Neural progenitor cell (in vitro differentiated cells): ENCODE results near the gene FOXK2.
"Not testable (repeated sequence)": the region's sequence is repeated elsewhere in the genome, so short reads cannot be mapped to it uniquely, and the experiment has no call there.

Experiments
- CTCF ChIP-seq: fragments of 200-600 bp; sonication (generic); IDR thresholded peaks from 2 replicates; pipeline ENCODE4 v1.5.1; 2017; ENCODE audit warnings: antibody characterized with exemption, mild to moderate bottlenecking
- EZH2phosphoT487 ChIP-seq: fragments of 200-600 bp; sonication (generic); IDR thresholded peaks from 2 replicates; pipeline ENCODE4 v1.6.1; 2017; ENCODE audit warnings: antibody characterized with exemption

DNA sequence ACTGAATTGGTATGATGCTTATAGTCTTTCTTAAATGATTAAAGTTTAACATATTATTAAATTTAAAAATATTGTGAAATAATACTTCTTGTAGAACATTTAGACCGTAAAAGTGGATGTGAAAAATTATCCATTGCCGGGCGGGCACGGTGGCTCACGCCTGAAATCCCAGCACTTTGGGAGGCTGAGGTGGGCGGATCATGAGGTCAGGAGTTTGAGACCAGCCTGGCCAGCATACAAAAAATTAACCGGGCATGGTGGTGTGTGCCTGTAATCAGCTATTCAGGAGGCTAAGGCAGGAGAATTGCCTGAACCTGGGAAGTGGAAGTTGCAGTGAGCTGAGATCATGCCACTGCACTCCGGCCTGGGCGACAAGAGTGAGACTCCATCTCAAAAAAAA is 17.7 kb downstream of the FOXK2 start:
- not testable (repeated sequence) for TF ChIP-seq CTCF, EZH2phosphoT487
